T-helper 2 cell treated with Interferon-gamma antibody and Interleukin-4, amounts not matched to agents 5 μg/mL and 100 μg/mL, for 36 hours (primary cell): Measurements from ENCODE around the gene RPS21.

Experiments used
- DNase-seq: peaks from one replicate; pipeline ENCODE4 v3.0.0; 2021; ENCODE audit warnings: low spot score
- H3K27ac Mint-ChIP-seq: one replicate; pipeline ENCODE4 v1.8.0; 2021; ENCODE audit warnings: mild to moderate bottlenecking, mixed read lengths
- H3K27me3 Mint-ChIP-seq: one replicate; pipeline ENCODE4 v1.8.0; 2021; ENCODE audit warnings: low read depth, mixed read lengths
- H3K36me3 Mint-ChIP-seq: one replicate; pipeline ENCODE4 v1.8.0; 2021; ENCODE audit warnings: low read depth, mixed read lengths
- H3K4me1 Mint-ChIP-seq: one replicate; pipeline ENCODE4 v1.8.0; 2021; ENCODE audit warnings: low read depth, mixed read lengths
- H3K4me3 Mint-ChIP-seq: one replicate; pipeline ENCODE4 v1.8.0; 2022; ENCODE audit warnings: mild to moderate bottlenecking, moderate library complexity, mixed read lengths
- H3K9me3 Mint-ChIP-seq: one replicate; pipeline ENCODE4 v1.8.0; 2021; ENCODE audit warnings: mixed read lengths

RPS21 gene

DNA sequence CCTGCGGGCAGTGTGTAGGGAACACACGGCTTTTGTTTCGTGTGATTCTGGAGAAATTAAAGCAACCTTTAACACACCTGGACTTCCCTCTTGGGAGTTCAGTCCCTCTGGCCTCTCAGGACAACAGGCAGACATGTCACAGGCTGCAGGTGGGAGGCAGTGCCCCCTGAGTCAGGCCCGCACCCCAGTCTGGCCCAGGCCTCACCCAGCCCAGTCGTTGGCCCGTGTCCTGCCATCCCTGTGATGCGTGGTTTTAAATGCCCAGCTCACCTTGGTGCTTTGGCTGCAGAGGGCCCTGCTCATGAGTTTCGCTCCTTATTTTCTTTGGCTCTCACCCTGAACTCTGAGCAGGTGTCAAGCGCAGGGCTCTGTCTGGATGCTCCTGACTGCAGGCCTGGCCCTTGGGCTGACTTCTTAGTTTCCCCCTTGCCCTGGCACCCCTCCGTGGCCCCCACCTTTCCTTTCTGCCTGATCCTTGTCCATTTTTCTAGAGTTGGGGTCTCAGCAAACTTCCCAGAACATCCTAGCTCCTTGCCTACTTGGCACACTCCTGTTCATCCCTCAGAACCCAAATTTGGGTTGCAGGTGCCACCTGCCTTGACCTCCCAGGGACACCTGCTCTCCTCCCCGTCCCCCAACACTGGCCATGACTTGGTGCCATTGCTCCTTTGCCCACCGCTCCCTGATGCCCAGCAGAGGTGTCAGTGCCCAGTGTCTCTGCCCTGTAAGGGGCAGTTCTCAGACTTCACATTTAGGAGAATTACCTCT lies 22.4 kb downstream of the RPS21 start:
- Mint-ChIP-seq H3K36me3 (no peaks in the 10 kb centered on the region), H3K4me3 (peak overlapping the region; percentile 24), H3K9me3 (no peaks in the 10 kb centered on the region), H3K27ac (peak overlapping the region; percentile 34), H3K4me1 (peaks cover 20% of the 10 kb centered on the region), H3K27me3 (no peaks in the 10 kb centered on the region)
- no peak for DNase-seq

DNA sequence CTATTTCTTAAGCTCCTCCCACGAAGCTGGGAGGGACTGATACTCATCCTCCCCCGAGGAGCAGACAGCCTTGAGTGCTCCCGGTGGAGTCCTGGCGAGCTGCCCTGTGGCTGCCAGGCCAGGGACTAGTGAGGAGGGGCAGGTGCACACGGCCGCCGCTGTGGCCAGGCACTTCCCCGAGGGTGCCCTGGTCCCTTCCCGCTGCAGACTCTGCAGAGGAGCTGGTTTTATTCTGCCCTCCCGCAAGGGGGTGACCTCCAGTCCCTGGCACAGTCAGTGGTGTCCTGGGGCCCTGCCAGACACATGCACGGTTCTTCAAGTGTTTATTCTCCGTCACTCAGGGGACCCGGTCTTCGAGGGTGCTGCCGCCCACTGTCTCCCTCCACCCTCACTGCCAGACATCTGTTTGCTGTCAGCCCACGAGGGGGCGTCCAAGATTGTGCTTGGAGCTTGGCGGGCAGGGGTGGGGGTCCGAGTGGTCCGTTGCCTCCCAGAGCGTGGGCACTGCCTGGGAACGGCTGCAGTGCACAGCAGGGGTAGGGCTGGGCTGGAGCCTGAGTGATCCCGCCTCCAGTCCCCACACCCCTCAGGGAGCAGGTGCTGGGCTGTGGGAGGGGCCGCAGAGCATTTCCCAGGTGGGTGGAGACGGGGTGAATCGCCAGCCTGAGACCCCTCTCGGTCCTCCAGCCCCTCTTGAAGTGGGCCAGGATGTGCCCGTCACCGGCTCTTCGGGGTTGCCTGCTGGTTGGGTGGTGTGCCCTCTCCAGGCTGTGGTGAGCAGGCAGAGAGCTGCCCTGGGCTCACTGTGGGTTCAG lies 23.2 kb downstream of the RPS21 start:
- Mint-ChIP-seq H3K27me3 (no peaks in the 10 kb centered on the region), H3K4me1 (peaks cover 20% of the 10 kb centered on the region), H3K27ac (no peak overlapping the region), H3K4me3 (no peak overlapping the region), H3K36me3 (no peaks in the 10 kb centered on the region), H3K9me3 (no peaks in the 10 kb centered on the region)
- peak; percentile 34 for DNase-seq

DNA sequence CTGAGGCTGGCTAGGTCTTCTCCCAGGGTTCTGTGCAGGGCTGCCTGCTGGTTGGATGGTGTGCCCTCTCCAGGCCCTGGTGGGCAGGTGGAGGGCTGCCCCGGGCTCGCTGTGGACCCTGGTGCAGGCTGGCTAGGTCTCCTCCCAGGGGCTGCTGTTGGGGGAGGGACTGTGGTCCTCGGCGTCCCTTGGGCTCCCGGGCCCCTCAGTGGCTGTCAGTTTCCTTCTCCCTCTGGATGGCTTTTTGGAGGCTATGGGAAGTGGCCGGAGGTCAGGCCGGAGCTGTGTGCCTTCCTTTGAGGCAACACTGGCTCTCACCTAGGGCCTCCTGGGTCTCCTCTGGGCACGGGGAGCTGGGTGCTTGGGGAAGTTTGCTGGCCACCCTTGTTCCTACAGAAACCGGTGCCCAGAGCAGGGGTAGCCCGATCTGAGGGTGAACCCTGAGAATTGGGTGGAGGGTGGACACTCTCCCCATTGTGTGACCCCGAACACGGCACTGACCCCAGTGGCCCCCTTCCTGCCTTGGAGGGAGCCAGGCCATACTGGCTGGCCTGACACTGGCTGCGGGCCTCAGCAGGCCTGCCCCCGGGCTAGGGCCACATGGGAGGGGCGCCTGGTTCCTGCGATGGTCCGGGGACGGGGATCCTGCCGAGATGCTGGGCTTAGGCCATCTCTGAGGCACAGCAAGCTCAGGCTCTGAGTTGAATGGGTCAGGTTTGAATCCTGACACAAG lies 24.0 kb downstream of the RPS21 start:
- no peaks in the 10 kb centered on the region for H3K27me3 Mint-ChIP-seq
- no peak overlapping the region for H3K4me3 Mint-ChIP-seq
- H3K27ac Mint-ChIP-seq = no peak overlapping the region
- H3K36me3 Mint-ChIP-seq = no peaks in the 10 kb centered on the region
- peaks cover 15% of the 10 kb centered on the region for H3K4me1 Mint-ChIP-seq
- no peak for DNase-seq
- H3K9me3 Mint-ChIP-seq = no peaks in the 10 kb centered on the region

DNA sequence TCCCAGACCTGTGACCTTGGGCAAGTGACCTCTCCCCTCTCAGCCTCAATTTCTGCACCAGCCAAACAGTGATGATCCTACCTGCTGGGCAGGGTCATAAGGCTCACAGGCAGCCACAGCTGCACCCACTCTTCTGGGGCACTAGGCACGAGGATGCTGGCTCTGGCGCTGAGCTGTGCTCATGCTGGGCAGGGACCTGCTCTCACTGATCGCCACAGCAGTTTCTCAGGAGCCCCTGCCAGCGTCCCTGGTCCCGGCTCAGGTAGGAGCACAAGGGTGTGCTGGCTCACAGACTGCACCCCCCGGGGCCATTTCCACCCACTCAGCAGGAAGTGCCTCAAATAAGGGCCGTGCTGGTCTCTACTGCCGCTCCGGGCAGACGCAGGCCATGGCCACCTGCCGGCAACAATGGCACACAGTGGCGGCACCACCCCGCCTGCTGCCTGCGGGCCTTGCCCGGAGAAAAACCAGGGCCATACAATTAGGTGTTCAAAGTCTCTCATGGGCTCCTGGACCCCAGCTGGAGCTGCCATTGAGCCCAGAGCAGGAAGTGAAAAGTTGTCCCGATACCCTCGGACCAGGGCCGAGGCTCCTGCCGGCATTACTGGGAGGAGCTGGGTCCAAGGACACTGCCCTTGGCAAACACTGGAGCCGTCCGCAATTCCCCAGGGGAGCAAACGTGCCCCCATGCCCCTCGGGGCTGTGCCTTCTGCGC lies 24.7 kb downstream of the RPS21 start:
- no peak overlapping the region for H3K4me3 Mint-ChIP-seq
- DNase-seq = no peak
- no peaks in the 10 kb centered on the region for H3K9me3 Mint-ChIP-seq
- no peaks in the 10 kb centered on the region for H3K36me3 Mint-ChIP-seq
- no peak overlapping the region for H3K27ac Mint-ChIP-seq
- peaks cover 11% of the 10 kb centered on the region for H3K4me1 Mint-ChIP-seq
- H3K27me3 Mint-ChIP-seq = no peaks in the 10 kb centered on the region

DNA sequence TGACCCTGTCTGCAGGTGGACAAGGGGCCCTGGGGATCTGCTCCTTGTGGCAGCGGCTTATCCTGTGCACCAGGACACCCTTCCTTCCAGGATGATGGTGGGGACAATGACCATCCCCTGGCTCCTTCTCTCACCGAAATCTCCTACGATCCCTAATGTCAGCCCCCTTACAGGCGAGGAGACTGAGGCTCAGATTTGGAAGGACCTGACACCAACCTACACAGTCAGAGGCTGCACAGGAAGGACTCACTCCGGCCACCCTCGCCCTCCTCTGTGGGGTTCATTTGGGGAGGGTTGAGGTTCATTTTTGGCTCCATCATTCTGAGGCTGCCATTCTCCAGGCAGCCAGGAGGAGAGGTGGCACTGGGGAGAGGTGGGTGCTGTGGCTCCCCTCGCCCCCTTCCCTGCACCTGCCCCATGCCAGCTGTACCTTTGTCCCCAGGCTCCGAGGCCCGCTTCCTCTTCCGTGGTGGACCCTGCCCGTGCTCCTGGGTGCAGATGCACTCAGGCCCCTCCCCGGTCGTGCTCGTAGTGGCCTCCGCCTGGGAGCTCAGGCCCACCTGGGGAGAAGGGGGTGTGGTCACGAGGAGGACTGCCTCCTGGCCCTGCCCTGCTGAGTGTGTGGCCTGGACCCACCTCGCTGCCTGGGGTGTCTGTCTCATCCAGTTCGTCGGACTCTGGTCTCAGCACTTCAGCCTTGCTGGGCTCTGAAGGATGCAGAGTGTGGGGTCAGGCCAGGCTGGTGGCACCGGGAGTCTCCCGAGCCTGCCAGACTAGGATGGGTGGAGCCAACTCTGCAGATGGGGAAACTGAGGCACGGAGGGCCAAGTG lies 25.5 kb downstream of the RPS21 start:
- Mint-ChIP-seq H3K27ac (no peak overlapping the region), H3K27me3 (no peaks in the 10 kb centered on the region), H3K4me1 (peaks cover 11% of the 10 kb centered on the region), H3K9me3 (no peaks in the 10 kb centered on the region), H3K4me3 (no peak overlapping the region), H3K36me3 (no peaks in the 10 kb centered on the region)
- no peak for DNase-seq

DNA sequence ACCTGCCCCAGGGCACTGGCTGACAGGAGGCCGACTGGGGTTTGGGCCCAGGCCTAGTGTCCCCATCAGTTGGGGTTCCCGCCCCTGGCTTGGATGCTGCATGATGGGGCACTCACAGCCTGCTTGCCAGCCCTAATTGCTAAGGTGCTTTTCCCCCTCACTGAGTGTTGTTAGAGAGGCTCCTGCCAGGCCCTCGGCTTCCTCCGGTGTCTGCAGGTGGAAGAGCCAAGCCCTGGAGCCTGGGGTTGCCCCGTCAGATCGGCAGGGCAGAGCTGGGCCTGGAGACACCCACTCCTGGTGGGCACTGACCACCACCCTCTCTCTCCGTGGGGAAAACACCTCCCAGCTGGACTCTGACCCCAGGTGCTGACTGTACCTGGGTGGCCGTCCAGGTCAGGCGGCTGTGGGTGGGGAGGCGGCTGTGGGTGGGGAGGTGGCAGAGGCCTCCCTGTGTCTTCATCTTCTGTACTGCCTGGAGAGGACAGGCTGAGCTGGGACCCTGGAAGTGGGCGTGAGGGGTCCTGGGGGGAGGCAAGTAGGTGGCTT lies 26.2 kb downstream of the RPS21 start:
- no peaks in the 10 kb centered on the region for H3K9me3 Mint-ChIP-seq
- H3K4me3 Mint-ChIP-seq = no peak overlapping the region
- no peaks in the 10 kb centered on the region for H3K36me3 Mint-ChIP-seq
- H3K27ac Mint-ChIP-seq = no peak overlapping the region
- no peak for DNase-seq
- H3K4me1 Mint-ChIP-seq = peaks cover 8% of the 10 kb centered on the region
- H3K27me3 Mint-ChIP-seq = no peaks in the 10 kb centered on the region

DNA sequence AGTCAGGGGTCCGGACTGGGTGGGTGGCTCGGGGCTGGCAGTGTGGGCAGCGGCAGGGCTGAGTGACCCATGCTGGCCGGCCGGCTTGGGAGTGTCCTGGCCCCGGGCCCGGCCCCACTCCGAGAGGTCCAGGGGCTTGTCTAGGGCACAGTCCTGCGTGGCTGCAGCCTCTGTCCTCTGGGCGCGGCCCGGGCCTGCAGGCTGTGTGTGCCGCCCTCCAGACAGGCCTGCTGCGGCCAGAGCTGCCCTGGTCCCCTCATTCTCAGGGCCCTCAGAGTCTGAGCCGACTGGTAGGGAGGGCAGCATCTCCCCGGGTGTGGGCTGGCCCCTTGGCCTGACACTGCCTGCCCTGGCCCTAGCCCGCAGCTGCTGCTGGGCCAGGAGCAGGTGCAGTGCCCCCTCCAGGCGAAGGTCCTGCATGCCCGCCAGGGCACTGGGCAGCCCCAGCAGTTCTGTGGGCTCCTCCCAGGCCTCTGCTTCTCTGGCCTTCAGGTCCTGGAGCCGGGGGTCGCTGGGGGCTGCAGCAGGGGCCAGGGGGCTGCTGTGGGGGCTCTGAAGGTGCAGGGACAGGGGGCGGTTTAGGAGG lies 27.1 kb downstream of the RPS21 start:
- Mint-ChIP-seq H3K9me3 (no peaks in the 10 kb centered on the region), H3K4me1 (peaks cover 8% of the 10 kb centered on the region), H3K27me3 (no peaks in the 10 kb centered on the region), H3K27ac (no peak overlapping the region), H3K4me3 (no peak overlapping the region), H3K36me3 (no peaks in the 10 kb centered on the region)
- DNase-seq = no peak

DNA sequence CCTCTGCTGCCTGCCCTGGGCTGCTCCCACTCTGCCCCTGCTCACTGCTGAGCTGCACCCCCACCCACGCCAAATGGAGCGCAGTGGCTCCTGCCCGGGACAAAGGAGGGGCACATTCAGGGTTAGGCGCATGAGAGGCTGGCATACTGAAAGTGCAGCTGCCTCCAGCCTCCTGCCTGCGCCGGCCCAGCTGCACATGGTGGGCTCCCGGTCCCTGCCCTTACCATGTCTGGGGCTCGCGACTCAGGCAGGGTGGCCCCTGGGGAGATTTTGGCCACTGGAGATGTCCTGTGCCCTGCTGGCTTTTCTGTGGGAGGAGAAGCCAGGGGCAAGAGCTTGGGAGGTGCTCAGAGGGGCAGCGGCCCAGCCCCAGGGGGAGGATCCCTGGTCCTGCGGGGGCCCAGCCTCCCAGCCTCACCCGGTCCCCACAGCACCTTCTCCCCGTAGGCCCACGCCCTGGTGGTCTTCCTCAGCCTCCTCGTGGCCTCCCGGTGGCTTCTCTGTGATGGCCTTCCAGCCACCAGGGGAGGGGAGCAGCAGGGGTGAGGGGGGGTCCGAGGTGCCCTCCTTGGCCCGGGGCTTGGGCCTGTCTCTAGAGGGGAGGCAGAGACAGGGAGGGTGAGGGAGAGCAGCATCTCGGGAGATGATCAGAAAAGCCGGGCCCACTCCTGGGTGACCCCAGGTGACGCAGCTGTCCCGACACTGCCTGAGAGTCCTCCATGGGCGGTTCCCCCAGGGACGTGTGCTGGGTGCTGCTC lies 28.6 kb downstream of the RPS21 start:
- H3K4me1 Mint-ChIP-seq = no peaks in the 10 kb centered on the region
- no peak for DNase-seq
- H3K27ac Mint-ChIP-seq = no peak overlapping the region
- no peaks in the 10 kb centered on the region for H3K36me3 Mint-ChIP-seq
- no peaks in the 10 kb centered on the region for H3K9me3 Mint-ChIP-seq
- H3K4me3 Mint-ChIP-seq = no peak overlapping the region
- no peaks in the 10 kb centered on the region for H3K27me3 Mint-ChIP-seq

DNA sequence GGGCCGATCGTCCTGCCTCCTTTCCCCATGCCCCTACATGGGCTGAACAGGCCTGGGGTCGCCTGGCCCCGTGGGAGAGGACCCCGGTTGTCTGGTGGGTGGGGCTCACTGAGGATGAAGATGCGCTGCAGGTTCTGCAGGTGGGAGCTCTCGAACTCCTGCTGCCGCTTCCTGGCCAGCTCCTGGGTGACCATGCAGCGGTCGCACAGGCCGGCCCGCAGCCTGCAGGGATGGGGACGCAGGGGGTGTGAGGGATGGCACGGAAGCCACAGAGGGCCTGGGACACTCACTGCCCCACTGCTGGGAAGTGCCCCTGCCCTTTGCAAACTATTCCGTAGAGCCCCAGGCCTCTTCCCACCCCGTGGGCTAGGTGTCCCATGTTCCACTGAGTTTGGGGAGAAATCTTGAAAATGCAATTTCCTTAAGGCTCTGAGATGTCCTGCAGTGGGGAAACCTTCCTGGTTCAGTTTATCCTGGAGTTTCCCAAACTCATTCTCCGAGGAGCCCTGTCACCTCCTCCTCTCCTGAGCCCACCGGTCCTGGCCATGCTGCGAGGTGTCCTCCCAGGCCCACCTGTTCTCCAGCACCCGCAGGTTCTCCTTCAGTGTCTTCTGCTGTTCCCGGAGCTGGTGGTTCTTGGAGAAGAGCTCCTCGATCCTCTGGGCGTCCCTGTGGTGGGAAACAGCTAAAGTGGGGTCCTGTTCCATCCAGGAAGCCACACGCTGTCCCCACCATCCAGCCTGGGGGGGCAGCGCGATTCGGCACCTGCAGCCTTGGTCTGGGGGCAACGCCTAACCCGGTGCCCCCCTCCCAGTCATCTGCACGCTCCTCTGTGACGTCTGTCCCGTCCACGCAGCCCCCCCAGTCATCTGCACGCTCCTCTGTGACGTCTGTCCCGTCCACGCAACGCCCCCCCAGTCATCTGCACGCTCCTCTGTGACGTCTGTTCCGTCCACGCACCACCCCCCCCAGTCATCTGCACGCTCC lies 30.0 kb downstream of the RPS21 start:
- Mint-ChIP-seq H3K27ac (no peak overlapping the region), H3K9me3 (no peaks in the 10 kb centered on the region), H3K36me3 (no peaks in the 10 kb centered on the region), H3K4me3 (no peak overlapping the region), H3K27me3 (no peaks in the 10 kb centered on the region), H3K4me1 (no peaks in the 10 kb centered on the region)
- DNase-seq = no peak

DNA sequence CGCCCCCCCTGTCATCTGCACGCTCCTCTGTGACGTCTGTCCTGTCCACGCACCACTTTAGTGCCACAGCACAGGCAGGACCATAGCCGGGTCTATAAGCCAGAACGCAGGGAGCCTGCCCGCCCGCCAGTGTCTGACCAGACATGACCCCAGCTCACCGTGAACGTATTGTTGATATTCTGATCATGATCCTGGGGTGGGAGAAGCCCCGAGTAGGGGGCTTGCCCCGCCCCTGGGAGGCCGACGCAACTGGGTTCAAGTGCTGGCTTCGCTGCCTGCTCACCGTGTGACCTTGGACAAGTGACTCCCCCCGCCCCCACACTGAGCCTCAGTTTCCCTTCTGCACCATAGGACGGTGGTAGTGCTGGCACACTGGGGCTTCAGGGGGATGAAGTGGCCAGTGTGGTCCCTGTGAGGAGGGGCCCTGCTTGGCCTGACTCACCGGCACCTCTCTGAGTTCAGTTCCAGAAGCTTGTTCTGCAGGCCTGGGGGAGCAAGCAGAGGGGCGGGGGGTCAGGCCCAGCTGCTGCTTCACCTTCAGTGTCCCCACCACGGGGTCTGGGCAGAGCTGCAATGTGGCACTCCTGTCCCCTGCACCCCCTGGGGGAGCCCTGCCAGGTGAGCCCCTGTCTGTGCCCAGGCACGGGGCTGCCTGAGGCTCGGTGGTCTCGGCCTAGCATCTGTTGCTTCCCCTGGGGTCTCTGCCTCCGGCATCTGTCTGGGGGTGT lies 31.2 kb downstream of the RPS21 start:
- Mint-ChIP-seq H3K27ac (no peak overlapping the region), H3K36me3 (no peaks in the 10 kb centered on the region), H3K4me3 (no peak overlapping the region), H3K27me3 (no peaks in the 10 kb centered on the region), H3K4me1 (no peaks in the 10 kb centered on the region), H3K9me3 (no peaks in the 10 kb centered on the region)
- DNase-seq = no peak
